SK-N-SH treated with all-trans-retinoic acid at 6 μM for 48 hours (cell line): ENCODE data around the gene FAM20A.
"Not testable (repeated sequence)": the region's sequence is repeated elsewhere in the genome, so short reads cannot be mapped to it uniquely, and the experiment has no call there.

Experiments
- ATAC-seq: fragments of 200-7000 bp; cut with Tn5 transposase; 3 replicates; pipeline ENCODE4 v1.9.1; 2020; ENCODE audit warnings: mild to moderate bottlenecking, moderate library complexity
- ARNTL ChIP-seq: fragments of 450-650 bp; formaldehyde crosslinking; IDR thresholded peaks from 2 replicates; pipeline ENCODE4 v1.5.0; 2020; ENCODE audit warnings: low read depth, mild to moderate bottlenecking, moderate library complexity, borderline replicate concordance
- BACH2 ChIP-seq: fragments of 250-450 bp; sonication (Bioruptor Pico); IDR thresholded peaks from 2 replicates; pipeline ENCODE4 v1.9.0; 2021; ENCODE audit warnings: mild to moderate bottlenecking, borderline replicate concordance
- CSDC2 ChIP-seq: fragments of 250-450 bp; sonication (Bioruptor Pico); IDR thresholded peaks from 2 replicates; pipeline ENCODE4 v1.5.0; 2020; ENCODE audit warnings: mild to moderate bottlenecking, moderate library complexity
- ESRRG ChIP-seq: fragments of 250-450 bp; sonication (Bioruptor Pico); IDR thresholded peaks from 2 replicates; pipeline ENCODE4 v1.6.1; 2021; ENCODE audit warnings: mild to moderate bottlenecking
- ISL1 ChIP-seq: fragments of 250-450 bp; sonication (Bioruptor Pico); IDR thresholded peaks from 2 replicates; pipeline ENCODE4 v2.1.2; 2022; ENCODE audit warnings: mild to moderate bottlenecking, moderate library complexity
- PATZ1 ChIP-seq: fragments of 250-450 bp; sonication (Bioruptor Pico); IDR thresholded peaks from 2 replicates; pipeline ENCODE4 v1.8.0; 2020; ENCODE audit warnings: mild to moderate bottlenecking, moderate library complexity, borderline replicate concordance
- PPARA ChIP-seq: fragments of 250-450 bp; sonication (Bioruptor Pico); IDR thresholded peaks from 2 replicates; pipeline ENCODE4 v1.5.0; 2020; ENCODE audit warnings: mild to moderate bottlenecking, borderline replicate concordance
- TCF4 ChIP-seq: fragments of 250-450 bp; sonication (Bioruptor Pico); IDR thresholded peaks from 2 replicates; pipeline ENCODE4 v1.8.0; 2021; ENCODE audit warnings: mild to moderate bottlenecking, moderate library complexity, borderline replicate concordance
- TSHZ2 ChIP-seq: fragments of 250-450 bp; sonication (Bioruptor Pico); IDR thresholded peaks from 2 replicates; pipeline ENCODE4 v1.5.0; 2020; ENCODE audit warnings: mild to moderate bottlenecking, moderate library complexity
- ZFP30 ChIP-seq: fragments of 450-650 bp; formaldehyde crosslinking; IDR thresholded peaks from 2 replicates; pipeline ENCODE4 v1.5.0; 2022; ENCODE audit warnings: mild to moderate bottlenecking, moderate library complexity
- ZNF565 ChIP-seq: fragments of 450-650 bp; formaldehyde crosslinking; conservative IDR thresholded peaks from 2 replicates; pipeline ENCODE4 v1.5.0; 2020; ENCODE audit warnings: low read depth, mild to moderate bottlenecking, moderate library complexity
- ZNF8 ChIP-seq: fragments of 450-650 bp; formaldehyde crosslinking; IDR thresholded peaks from 2 replicates; pipeline ENCODE4 v1.5.0; 2020; ENCODE audit warnings: mild to moderate bottlenecking, moderate library complexity
- TF ChIP-seq, protein P1 (sequence below): fragments of 250-450 bp; sonication (Bioruptor Pico); IDR thresholded peaks from 2 replicates; pipeline ENCODE4 v1.5.1; 2021; ENCODE audit warnings: mild to moderate bottlenecking, moderate library complexity
- TF ChIP-seq, protein P2 (sequence below): fragments of 250-450 bp; sonication (Bioruptor Pico); IDR thresholded peaks from 2 replicates; pipeline ENCODE4 v1.8.0; 2021; ENCODE audit warnings: low read depth, mild to moderate bottlenecking, moderate library complexity, borderline replicate concordance

The FAM20A gene

DNA sequence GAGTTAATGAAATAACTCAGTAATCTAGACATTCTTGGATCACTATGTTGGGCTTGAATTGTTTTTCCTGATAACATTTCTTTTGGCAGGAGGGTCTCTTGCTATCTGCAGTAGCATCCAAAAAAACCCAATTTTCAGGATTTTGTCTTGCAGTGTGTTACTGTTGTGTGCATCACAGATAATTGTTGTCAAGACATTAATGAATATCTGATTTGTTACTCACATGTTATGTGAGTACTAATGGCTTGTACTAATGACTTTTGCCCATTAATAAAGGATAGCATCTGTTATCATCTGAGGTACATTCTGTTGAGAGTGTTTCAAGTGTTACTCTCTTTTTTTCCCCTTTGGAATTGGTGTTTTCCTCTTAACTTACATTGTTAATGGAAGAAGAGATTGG is 78.9 kb downstream of the FAM20A start (continued):
- TF ChIP-seq ZNF8 (CRISPR knock-in tag) (0 out of 2 replicates have a peak, but pooled peaks have one; percentile 28), ZNF565 (CRISPR knock-in tag) (0 out of 2 replicates have a peak, but pooled peaks have one; percentile 39)

- ATAC-seq: peak; percentile 40
- no peak for TF ChIP-seq ESRRG (CRISPR knock-in tag)
Observed at GRCh38 chr17:68519911-68520310, 81.3 kb downstream of the FAM20A start.

- ATAC-seq: not testable (repeated sequence)
Observed at GRCh38 chr17:68519051-68519450, 82.1 kb downstream of the FAM20A start.

DNA sequence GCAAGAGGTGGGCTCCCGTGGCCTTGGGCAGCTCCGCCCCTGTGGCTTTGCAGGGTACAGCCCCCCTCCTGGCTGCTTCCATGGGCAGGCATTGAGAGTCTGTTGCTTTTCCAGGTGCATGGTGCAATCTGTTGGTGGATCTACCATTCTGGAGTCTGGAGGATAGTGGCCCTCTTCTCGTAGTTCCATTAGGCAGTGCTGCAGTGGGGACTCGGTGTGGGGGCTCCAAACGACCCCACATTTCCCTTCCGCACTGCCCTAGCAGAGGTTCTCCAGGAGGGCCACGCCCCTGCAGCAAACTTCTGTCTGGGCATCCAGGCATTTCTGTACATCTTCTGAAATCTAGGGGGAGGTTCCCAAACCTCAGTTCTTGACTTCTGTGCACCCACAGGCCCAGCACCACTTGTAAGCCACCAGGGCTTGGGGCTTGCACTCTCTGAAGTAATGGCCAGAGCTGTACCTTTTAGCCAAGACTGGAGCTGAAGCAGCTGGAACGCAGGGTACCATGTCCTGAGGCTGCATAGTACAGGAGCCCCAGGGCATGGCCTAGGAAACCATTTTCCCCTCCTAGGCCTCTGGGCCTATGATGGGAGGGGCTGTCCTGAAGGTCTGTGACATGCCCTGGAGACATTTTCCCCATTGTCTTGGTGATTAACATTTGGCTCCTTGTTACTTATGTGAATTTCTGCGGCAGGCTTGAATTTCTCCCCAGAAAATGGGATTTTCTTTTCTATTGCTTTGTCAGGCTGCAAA is 82.9 kb downstream of the FAM20A start:
- no peak for TF ChIP-seq TSHZ2 (CRISPR knock-in tag)
- no peak for TF ChIP-seq ISL1 (CRISPR knock-in tag)
- TF ChIP-seq PATZ1: no peak
- TF ChIP-seq ZNF565 (CRISPR knock-in tag): no peak
- TF ChIP-seq TCF4 (CRISPR knock-in tag): no peak
- TF ChIP-seq ZNF8 (CRISPR knock-in tag): 0 out of 2 replicates have a peak, but pooled peaks have one; percentile 13
- TF ChIP-seq, protein P1, sequence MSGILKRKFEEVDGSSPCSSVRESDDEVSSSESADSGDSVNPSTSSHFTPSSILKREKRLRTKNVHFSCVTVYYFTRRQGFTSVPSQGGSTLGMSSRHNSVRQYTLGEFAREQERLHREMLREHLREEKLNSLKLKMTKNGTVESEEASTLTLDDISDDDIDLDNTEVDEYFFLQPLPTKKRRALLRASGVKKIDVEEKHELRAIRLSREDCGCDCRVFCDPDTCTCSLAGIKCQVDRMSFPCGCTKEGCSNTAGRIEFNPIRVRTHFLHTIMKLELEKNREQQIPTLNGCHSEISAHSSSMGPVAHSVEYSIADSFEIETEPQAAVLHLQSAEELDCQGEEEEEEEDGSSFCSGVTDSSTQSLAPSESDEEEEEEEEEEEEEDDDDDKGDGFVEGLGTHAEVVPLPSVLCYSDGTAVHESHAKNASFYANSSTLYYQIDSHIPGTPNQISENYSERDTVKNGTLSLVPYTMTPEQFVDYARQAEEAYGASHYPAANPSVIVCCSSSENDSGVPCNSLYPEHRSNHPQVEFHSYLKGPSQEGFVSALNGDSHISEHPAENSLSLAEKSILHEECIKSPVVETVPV: no peak
- peak; percentile 11; the same call in 2 of the 3 replicates for ATAC-seq

GRCh38 chr17:68517605-68518004 is 83.6 kb downstream of the FAM20A start:
- not testable (repeated sequence) for ATAC-seq

- no peak for ATAC-seq
- TF ChIP-seq, protein P1: no peak
Observed at GRCh38 chr17:68516732-68517131, 84.4 kb downstream of the FAM20A start.

DNA sequence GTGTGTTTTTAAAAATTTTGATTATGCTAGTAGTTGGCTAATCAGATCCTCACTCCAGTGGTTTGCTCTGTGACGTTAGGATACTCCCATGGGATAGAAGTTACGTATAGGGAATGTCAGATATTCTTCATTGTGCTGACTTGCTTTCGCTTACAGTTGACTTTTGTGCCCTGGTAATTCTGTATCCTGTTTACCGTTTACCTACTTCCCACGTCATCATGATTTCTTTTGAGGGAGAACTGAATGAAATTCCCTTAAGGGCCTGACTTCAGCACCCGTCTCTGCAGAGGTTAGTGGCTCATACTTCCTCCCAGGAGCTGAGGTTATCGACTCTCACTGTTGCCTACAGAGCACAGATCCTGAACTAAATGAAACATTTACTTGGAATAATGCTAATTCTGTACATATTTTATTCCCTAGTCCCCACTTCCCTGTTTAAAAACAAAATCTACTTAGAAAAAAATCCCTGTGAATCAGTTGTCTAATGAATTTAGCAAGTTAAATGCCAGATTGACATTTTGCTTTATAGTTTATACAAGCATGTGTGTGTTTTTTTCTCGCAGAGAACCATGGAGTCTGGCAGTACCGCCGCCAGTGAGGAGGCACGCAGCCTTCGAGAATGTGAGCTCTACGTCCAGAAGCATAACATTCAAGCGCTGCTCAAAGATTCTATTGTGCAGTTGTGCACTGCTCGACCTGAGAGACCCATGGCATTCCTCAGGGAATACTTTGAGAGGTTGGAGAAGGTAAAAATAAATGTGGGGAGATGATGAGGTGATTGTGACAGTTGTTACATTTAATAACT is 86.1 kb downstream of the FAM20A start:
- no peak for ATAC-seq
- TF ChIP-seq ZNF8 (CRISPR knock-in tag) (no peak), PATZ1 (no peak), PPARA (CRISPR knock-in tag) (no peak), TCF4 (CRISPR knock-in tag) (no peak), CSDC2 (CRISPR knock-in tag) (no peak), ZNF565 (CRISPR knock-in tag) (no peak), ZFP30 (CRISPR knock-in tag) (no peak), ARNTL (CRISPR knock-in tag) (no peak), ESRRG (CRISPR knock-in tag) (no peak), BACH2 (CRISPR knock-in tag) (no peak)
- TF ChIP-seq, protein P2, sequence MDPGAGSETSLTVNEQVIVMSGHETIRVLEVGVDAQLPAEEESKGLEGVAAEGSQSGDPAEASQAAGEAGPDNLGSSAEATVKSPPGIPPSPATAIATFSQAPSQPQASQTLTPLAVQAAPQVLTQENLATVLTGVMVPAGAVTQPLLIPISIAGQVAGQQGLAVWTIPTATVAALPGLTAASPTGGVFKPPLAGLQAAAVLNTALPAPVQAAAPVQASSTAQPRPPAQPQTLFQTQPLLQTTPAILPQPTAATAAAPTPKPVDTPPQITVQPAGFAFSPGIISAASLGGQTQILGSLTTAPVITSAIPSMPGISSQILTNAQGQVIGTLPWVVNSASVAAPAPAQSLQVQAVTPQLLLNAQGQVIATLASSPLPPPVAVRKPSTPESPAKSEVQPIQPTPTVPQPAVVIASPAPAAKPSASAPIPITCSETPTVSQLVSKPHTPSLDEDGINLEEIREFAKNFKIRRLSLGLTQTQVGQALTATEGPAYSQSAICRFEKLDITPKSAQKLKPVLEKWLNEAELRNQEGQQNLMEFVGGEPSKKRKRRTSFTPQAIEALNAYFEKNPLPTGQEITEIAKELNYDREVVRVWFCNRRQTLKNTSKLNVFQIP (CRISPR knock-in tag): no peak
